ENCODE measurements around the gene ZC3H8. TPM values are rescaled to one million over a fixed set of nuclear protein-coding genes. Genes with fewer than 3 reads are reported as not detected.

The ZC3H8 gene
- total and polyA plus RNA-seq, 9 donors, result 12.1 to 16.2 (median 15.2) TPM

DNA sequence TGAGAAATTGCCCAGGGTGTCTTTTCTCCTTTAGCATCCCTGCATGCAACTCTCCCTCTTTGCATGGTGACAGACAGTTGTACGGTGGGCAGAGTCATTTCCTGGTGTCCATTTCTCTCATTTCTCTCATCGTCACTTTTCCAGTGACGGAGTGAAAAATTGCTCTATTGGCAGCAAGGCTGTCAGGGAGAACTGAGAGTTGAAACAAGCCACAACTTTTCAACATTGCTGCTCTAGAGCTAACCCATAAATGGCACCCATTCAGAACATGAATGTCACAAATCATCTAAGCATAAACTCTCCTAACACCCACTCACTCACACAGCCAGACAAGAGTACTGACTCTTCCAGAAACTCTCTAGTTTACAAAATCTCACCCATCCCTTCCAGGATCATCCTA, 55.7 kb downstream of the ZC3H8 start:
- no peaks in the 10 kb centered on the region for H3K36me3 ChIP-seq (ENCODE audit: control insufficient read depth, insufficient read depth, low read length)
- H3K9me3 ChIP-seq (replicated peaks; ENCODE audit: control insufficient read depth, low read depth, low read length), result peaks cover 4% of the 10 kb centered on the region
- no peak overlapping the region for H3K4me3 ChIP-seq (ENCODE audit: low read length)
- DNase-seq, result no peak
- 40% methylated on average over 1 of the region's 3 CpGs for WGBS (ENCODE audit: insufficient coverage)
- H3K27ac ChIP-seq (ENCODE audit: low read length), result no peak overlapping the region
- H3K4me1 ChIP-seq (ENCODE audit: control insufficient read depth, insufficient read depth, low read length), result no peaks in the 10 kb centered on the region
- no peaks in the 10 kb centered on the region for H3K27me3 ChIP-seq (ENCODE audit: control insufficient read depth, insufficient read depth, low read length)

DNA sequence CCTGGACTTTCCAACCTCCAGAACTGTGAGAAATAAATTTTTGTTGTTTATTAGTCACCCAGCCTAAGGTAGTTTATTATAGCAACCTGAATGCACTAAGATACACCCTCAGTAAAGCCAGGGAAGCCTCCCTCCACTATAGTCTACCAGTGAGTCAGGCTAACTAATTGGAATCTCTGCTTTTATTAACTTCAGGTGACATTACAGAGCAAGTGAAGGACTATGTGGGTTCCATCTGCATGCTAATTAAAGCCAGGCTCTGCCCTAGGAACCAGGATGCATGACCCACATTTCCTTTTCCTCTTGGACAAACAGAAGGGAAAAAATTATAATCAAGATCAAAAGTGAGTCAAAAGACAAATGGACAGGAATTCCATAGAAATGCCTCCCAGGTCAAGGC, 56.1 kb downstream of the ZC3H8 start:
- Histone ChIP-seq H3K4me1 (ENCODE audit: control insufficient read depth, insufficient read depth, low read length) (no peaks in the 10 kb centered on the region), H3K9me3 (replicated peaks; ENCODE audit: control insufficient read depth, low read depth, low read length) (peaks cover 2% of the 10 kb centered on the region), H3K4me3 (ENCODE audit: low read length) (no peak overlapping the region), H3K36me3 (ENCODE audit: control insufficient read depth, insufficient read depth, low read length) (no peaks in the 10 kb centered on the region), H3K27me3 (ENCODE audit: control insufficient read depth, insufficient read depth, low read length) (no peaks in the 10 kb centered on the region), H3K27ac (ENCODE audit: low read length) (no peak overlapping the region)
- DNase-seq, result no peak

DNA sequence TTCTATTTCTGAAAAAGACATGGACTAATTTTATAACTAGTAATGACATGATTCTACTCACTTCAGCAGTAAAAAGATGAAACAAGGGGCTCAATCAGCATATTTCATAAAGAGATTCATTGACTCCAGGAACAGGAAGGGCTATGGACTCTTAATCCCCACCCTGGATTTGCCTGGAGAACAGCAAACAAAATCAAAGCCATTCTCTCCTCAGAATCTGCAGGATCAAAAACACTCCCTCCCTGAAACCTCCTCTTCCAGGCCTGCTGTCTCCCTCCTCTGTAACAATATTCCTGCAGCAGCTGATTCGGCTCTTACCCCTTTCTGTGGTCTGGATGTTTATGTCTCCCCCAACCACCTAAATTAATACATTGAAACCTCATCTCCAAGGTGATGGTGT, 57.0 kb downstream of the ZC3H8 start:
- H3K27ac ChIP-seq (ENCODE audit: low read length), result no peak overlapping the region
- no CpG with 5 or more reads among the region's 1 CpG for WGBS (ENCODE audit: insufficient coverage)

DNA sequence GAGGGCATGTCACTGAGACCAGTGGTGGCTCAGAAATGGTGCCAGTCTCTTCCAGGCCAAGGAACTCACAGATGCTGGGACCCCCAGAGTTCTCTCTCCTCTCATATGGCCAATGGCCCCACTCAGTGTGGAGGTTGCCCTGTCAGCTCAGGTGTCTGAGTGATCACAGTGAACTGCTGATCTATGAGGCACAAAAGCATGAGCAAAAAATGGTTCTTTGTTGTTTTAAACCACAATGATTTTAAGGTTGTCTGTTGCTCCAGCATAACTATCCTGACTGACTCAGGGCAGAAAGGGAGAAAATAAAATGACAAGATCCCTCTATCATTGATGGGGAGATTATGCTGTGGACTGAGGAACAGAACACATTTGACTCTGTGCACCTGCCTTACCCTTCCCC, 58.9 kb downstream of the ZC3H8 start:
- no peaks in the 10 kb centered on the region for H3K9me3 ChIP-seq (replicated peaks; ENCODE audit: control insufficient read depth, low read depth, low read length)
- H3K4me1 ChIP-seq (ENCODE audit: control insufficient read depth, insufficient read depth, low read length), result no peaks in the 10 kb centered on the region
- no peak for DNase-seq
- H3K4me3 ChIP-seq (ENCODE audit: low read length), result no peak overlapping the region
- no peak overlapping the region for H3K27ac ChIP-seq (ENCODE audit: low read length)
- H3K36me3 ChIP-seq (ENCODE audit: control insufficient read depth, insufficient read depth, low read length), result no peaks in the 10 kb centered on the region
- H3K27me3 ChIP-seq (ENCODE audit: control insufficient read depth, insufficient read depth, low read length), result no peaks in the 10 kb centered on the region

More for the DNA sequence above, 57.0 kb downstream of the ZC3H8 start:
- no peaks in the 10 kb centered on the region for H3K4me1 ChIP-seq (ENCODE audit: control insufficient read depth, insufficient read depth, low read length)
- DNase-seq, result no peak
- no peaks in the 10 kb centered on the region for H3K36me3 ChIP-seq (ENCODE audit: control insufficient read depth, insufficient read depth, low read length)
- no peaks in the 10 kb centered on the region for H3K27me3 ChIP-seq (ENCODE audit: control insufficient read depth, insufficient read depth, low read length)
- H3K9me3 ChIP-seq (replicated peaks; ENCODE audit: control insufficient read depth, low read depth, low read length), result no peaks in the 10 kb centered on the region
- H3K4me3 ChIP-seq (ENCODE audit: low read length), result no peak overlapping the region

DNA sequence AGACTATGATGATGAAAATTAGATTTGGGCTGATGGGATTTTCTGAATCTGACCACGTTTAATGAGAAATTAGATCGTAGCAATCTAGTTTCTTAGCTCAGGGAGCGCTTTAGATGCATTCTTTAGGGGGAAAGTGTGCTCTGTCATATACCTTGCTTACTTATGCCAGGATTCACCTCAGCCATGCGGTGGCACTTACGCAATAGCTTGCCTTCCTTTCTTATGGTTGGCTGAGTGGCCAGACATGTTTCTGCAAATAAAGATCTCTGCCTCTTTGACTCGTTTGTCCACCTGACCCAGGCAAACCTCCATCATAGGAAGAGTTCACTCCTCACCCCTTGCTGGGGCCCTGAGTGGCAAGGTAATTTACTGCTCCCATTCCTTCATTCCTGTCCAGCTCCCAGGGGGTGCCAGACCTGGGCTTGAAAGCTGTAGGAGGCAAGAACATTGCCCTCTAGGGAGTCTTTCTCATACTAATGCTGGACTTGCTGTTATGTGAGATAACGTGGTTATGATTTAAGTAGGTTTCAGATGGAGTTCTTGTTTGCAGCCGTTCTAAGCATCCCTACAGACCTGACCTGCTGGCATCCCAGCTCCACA, 59.6 kb downstream of the ZC3H8 start:
- H3K27me3 ChIP-seq (ENCODE audit: control insufficient read depth, insufficient read depth, low read length), result no peaks in the 10 kb centered on the region
- WGBS (ENCODE audit: insufficient coverage), result 96% methylated on average over 5 of the region's 8 CpGs

DNA sequence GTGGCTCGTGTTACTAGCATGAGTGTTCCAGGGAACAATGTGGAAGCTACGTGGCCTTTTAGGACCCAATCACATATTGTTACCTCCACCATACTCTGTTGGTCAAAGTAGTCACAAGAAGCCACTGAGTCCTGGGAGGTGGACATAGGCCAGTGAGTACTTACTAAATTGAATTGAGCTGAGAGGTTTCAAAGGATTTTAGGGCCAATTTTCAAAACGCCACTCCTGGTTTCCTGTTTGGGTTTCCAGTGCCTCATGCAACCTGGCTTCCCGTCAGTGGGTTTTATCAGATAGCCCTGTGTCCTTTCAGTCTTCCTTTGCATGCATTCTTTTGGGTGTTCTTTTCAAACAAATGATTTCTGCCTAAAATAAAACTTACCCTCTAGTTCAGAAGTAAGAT, 60.4 kb downstream of the ZC3H8 start:
- Histone ChIP-seq H3K27ac (ENCODE audit: low read length) (no peak overlapping the region), H3K36me3 (ENCODE audit: control insufficient read depth, insufficient read depth, low read length) (no peaks in the 10 kb centered on the region), H3K4me3 (ENCODE audit: low read length) (no peak overlapping the region), H3K4me1 (ENCODE audit: control insufficient read depth, insufficient read depth, low read length) (no peaks in the 10 kb centered on the region), H3K27me3 (ENCODE audit: control insufficient read depth, insufficient read depth, low read length) (no peaks in the 10 kb centered on the region), H3K9me3 (replicated peaks; ENCODE audit: control insufficient read depth, low read depth, low read length) (no peaks in the 10 kb centered on the region)
- DNase-seq, result no peak
- 55% methylated on average over 2 of the region's 4 CpGs for WGBS (ENCODE audit: insufficient coverage)

More for the DNA sequence above, 59.6 kb downstream of the ZC3H8 start:
- no peak overlapping the region for H3K27ac ChIP-seq (ENCODE audit: low read length)
- no peak overlapping the region for H3K4me3 ChIP-seq (ENCODE audit: low read length)
- DNase-seq, result no peak
- no peaks in the 10 kb centered on the region for H3K36me3 ChIP-seq (ENCODE audit: control insufficient read depth, insufficient read depth, low read length)
- no peaks in the 10 kb centered on the region for H3K9me3 ChIP-seq (replicated peaks; ENCODE audit: control insufficient read depth, low read depth, low read length)
- H3K4me1 ChIP-seq (ENCODE audit: control insufficient read depth, insufficient read depth, low read length), result no peaks in the 10 kb centered on the region

DNA sequence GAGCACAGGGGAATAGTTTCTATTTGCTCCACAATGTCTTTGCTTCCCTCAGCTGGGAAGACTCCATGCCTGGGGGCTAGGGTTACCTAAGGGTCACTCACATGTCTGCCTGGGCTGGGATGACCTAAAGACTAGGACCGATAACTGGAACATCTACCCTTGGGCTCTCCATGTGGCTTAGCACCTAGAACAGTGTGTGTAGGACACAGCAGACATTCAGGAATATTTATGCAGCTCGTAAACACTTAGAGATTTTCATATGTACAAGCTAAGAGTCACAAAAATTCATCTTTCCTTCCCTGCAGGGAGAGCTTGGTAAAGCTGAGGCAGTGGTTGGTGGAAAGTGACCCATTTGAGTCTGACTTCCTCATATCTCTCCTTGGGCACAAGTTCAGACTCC, 60.8 kb downstream of the ZC3H8 start:
- no peak for DNase-seq
- no peaks in the 10 kb centered on the region for H3K4me1 ChIP-seq (ENCODE audit: control insufficient read depth, insufficient read depth, low read length)
- H3K27ac ChIP-seq (ENCODE audit: low read length), result no peak overlapping the region
- H3K9me3 ChIP-seq (replicated peaks; ENCODE audit: control insufficient read depth, low read depth, low read length), result no peaks in the 10 kb centered on the region
- WGBS (ENCODE audit: insufficient coverage), result 71% methylated on average over 1 of the region's 2 CpGs
- no peaks in the 10 kb centered on the region for H3K27me3 ChIP-seq (ENCODE audit: control insufficient read depth, insufficient read depth, low read length)
- H3K36me3 ChIP-seq (ENCODE audit: control insufficient read depth, insufficient read depth, low read length), result no peaks in the 10 kb centered on the region
- H3K4me3 ChIP-seq (ENCODE audit: low read length), result no peak overlapping the region

DNA sequence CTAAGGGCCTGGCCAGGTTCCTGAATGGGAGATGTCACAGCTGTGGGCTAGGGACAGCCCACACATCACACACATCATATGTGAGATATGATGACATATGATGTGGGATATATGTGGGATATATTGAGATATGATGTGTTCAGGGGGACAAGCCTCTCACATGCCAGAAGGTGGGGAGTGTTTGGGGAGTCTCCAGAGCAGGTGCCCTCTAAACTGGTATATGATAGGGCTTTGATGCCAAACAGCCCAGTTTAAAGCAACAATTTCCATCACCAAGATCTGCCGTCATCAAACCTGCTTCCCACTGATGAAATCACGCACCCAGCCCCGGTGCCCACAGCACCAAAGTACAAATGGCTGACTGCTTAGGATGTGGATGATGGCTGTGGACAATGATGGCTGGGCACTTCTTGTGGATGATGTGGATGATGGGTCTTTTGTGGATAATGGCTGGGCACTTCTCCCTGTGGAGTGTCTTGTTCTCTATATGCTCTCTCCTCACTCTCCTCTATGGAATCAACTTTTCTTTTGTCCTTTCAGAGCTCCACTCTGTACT, 65.8 kb downstream of the ZC3H8 start:
- Histone ChIP-seq H3K27ac (ENCODE audit: low read length) (no peak overlapping the region), H3K9me3 (replicated peaks; ENCODE audit: control insufficient read depth, low read depth, low read length) (no peaks in the 10 kb centered on the region), H3K4me3 (ENCODE audit: low read length) (no peak overlapping the region), H3K36me3 (ENCODE audit: control insufficient read depth, insufficient read depth, low read length) (peaks cover 3% of the 10 kb centered on the region), H3K4me1 (ENCODE audit: control insufficient read depth, insufficient read depth, low read length) (no peaks in the 10 kb centered on the region), H3K27me3 (ENCODE audit: control insufficient read depth, insufficient read depth, low read length) (no peaks in the 10 kb centered on the region)
- WGBS (ENCODE audit: insufficient coverage), result no CpG with 5 or more reads among the region's 3 CpGs
- no peak for DNase-seq

DNA sequence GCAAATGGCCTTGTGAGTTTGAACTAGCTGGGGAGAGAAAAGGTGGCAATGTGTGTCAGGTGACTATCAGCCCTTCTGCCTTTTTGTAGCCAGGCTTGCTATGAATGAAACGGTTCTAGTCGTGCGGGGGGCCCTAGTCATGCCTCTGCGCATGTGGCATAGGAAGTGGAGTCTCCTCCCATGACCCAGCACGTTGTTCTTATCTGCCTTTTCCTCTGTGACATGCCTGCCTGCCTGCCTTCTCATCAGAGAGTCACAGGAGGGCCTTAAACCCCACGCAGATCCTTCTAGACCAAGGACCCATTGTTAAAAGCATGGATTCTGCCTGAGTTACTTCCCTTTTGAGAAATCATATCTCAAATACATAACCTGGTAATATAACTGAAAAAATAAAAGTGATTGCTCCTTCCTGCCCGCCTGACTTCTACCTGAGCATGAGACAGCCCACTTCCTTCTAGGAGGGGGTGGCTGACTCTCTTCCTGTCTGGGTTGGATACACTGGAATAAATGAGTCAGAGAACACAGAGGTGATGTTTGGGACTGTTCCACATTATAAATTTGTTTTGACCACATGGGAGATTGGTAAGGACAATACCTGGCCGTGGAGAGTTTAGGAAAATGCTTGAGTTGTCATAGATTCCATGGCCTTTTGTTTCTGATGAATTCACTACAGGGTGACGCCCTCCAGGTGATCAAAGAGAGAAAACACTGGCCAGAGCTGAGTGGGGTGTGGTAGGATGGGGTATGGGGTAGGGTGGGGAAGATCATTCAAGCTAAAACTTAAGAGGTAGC, 66.8 kb downstream of the ZC3H8 start:
- H3K9me3 ChIP-seq (replicated peaks; ENCODE audit: control insufficient read depth, low read depth, low read length), result no peaks in the 10 kb centered on the region
- WGBS (ENCODE audit: insufficient coverage), result 73% methylated on average over 6 of the region's 9 CpGs
- H3K27ac ChIP-seq (ENCODE audit: low read length), result no peak overlapping the region

DNA sequence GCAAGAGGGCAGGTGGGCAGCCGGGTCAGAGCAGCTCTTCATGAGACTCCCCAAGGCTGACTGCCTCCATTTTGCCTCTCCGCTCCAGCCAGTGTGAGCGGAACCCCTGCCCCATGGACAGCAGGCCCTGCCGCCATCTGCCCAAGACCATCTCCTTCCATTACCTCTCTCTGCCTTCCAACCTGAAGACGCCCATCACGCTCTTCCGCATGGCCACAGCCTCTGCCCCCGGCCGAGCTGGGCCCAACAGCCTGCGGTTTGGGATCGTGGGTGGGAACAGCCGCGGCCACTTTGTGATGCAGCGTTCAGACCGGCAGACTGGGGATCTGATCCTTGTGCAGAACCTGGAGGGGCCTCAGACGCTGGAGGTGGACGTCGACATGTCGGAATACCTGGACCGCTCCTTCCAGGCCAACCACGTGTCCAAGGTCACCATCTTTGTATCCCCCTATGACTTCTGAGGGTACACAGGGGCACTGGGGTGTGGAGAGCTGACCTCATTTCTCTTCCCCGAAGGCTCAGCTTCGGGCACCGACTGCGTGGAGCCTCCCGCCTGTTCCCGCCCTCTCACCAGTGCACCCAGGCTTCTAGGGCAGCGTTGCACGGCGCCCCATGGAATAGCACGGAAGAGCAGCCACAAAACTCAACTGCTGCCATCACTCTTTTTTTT, 67.7 kb downstream of the ZC3H8 start:
- Histone ChIP-seq H3K36me3 (ENCODE audit: control insufficient read depth, insufficient read depth, low read length) (peaks cover 3% of the 10 kb centered on the region), H3K27me3 (ENCODE audit: control insufficient read depth, insufficient read depth, low read length) (no peaks in the 10 kb centered on the region), H3K9me3 (replicated peaks; ENCODE audit: control insufficient read depth, low read depth, low read length) (no peaks in the 10 kb centered on the region), H3K4me3 (ENCODE audit: low read length) (no peak overlapping the region), H3K27ac (ENCODE audit: low read length) (no peak overlapping the region), H3K4me1 (ENCODE audit: control insufficient read depth, insufficient read depth, low read length) (peaks cover 7% of the 10 kb centered on the region)
- no peak for DNase-seq
- 95% methylated on average over 24 of the region's 31 CpGs for WGBS (ENCODE audit: insufficient coverage)

More for the DNA sequence above, 66.8 kb downstream of the ZC3H8 start:
- H3K4me1 ChIP-seq (ENCODE audit: control insufficient read depth, insufficient read depth, low read length), result no peaks in the 10 kb centered on the region
- H3K36me3 ChIP-seq (ENCODE audit: control insufficient read depth, insufficient read depth, low read length), result peaks cover 3% of the 10 kb centered on the region
- no peaks in the 10 kb centered on the region for H3K27me3 ChIP-seq (ENCODE audit: control insufficient read depth, insufficient read depth, low read length)
- H3K4me3 ChIP-seq (ENCODE audit: low read length), result no peak overlapping the region
- no peak for DNase-seq
